HUES6 (cell line): ENCODE data around the gene SCNN1A.
A peak's percentile ranks its signal among the peaks of the same experiment; 100 is the strongest.
"Not testable (repeated sequence)": the region's sequence is repeated elsewhere in the genome, so short reads cannot be mapped to it uniquely, and the experiment has no call there.

ENCODE experiments used
- H3K27ac ChIP-seq: 2 replicates; pipeline ENCODE4 v1.7.0; 2013; ENCODE audit warnings: low read depth, mild to moderate bottlenecking, low read length, inconsistent platforms
- H3K27me3 ChIP-seq: 2 replicates; pipeline ENCODE4 v1.6.1; 2013; ENCODE audit warnings: low read length; ENCODE audit not compliant: control insufficient read depth, insufficient read depth
- H3K36me3 ChIP-seq: 2 replicates; pipeline ENCODE4 v1.6.1; 2013; ENCODE audit warnings: low read length; ENCODE audit not compliant: control insufficient read depth, insufficient read depth
- H3K4me1 ChIP-seq: 2 replicates; pipeline ENCODE4 v1.6.1; 2013; ENCODE audit warnings: low read length; ENCODE audit not compliant: control insufficient read depth, insufficient read depth
- H3K4me3 ChIP-seq: 2 replicates; pipeline ENCODE4 v1.5.1; 2013; ENCODE audit warnings: low read depth, low read length
- H3K9ac ChIP-seq: one replicate; pipeline ENCODE4 v1.6.1; 2013; ENCODE audit warnings: mild to moderate bottlenecking, low read length
- H3K9me3 ChIP-seq: 2 replicates; pipeline ENCODE4 v1.6.1; 2013; ENCODE audit warnings: low read depth, low read length; ENCODE audit not compliant: control insufficient read depth, insufficient read depth

The SCNN1A gene

DNA sequence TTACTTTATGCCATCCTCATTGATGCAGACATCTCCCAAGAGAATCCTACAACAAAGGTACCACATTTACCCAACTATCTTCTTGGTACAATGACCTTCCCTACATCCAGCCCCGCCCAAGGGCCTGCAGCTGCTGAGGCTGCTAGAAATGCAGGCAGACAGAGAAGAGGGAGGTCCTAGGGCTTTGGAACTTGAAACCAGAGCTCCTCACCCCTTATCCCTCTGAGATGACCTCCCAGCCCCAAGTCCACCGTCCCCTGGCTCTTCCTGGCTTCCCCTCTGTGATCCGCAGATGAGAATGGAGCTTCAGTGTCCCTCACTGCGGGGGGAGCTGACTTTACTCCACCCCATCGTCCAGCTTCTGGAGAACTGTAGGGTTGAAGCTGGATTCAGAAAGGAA, 31.8 kb downstream of the SCNN1A start:
- Histone ChIP-seq H3K4me3 (no peak overlapping the region), H3K36me3 (peaks cover 17% of the 10 kb centered on the region), H3K27me3 (no peaks in the 10 kb centered on the region), H3K4me1 (peaks cover 46% of the 10 kb centered on the region), H3K27ac (no peak overlapping the region), H3K9me3 (no peaks in the 10 kb centered on the region), H3K9ac (no peak overlapping the region)

DNA sequence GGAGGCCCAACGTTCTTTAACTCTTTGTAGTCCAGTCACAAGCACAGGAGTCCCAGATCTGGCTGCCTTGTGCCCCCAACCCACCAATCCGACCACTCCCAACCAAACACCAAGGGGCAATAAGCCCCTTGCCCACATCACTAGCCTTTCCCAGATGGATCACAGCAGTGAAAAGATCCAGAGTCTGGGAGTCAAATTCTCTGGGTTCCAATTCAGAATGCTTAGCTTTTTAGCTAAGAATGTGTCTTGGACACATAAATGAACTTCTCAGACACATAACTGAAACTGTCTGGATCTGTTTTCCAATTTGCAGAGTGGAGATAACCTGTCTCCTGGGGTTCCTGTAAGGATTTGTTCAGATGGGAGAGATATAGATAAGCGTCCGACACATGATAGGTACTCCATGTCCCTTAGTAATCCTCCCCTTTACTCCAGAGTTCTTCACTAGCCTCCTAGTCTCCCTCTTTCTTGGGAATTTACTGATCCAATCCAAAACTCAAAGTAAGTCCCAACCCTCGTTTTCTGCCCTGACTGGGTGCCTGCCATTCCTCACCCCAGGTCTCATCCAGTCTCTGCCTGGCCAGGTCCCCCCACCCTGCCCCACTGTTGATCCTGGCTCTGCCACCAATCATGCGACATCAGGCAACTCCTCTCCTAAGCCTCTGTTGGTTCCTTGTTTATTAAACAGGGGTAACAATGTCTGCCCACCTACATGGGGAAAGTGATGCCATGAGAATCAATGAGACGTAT, 33.0 kb downstream of the SCNN1A start:
- Histone ChIP-seq H3K4me1 (peaks cover 58% of the 10 kb centered on the region), H3K36me3 (peaks cover 6% of the 10 kb centered on the region), H3K9ac (peak overlapping the region; percentile 89), H3K4me3 (peak overlapping the region; percentile 89), H3K27ac (peak overlapping the region; percentile 78; the same call in 1 of the 2 replicates), H3K27me3 (no peaks in the 10 kb centered on the region), H3K9me3 (no peaks in the 10 kb centered on the region)

DNA sequence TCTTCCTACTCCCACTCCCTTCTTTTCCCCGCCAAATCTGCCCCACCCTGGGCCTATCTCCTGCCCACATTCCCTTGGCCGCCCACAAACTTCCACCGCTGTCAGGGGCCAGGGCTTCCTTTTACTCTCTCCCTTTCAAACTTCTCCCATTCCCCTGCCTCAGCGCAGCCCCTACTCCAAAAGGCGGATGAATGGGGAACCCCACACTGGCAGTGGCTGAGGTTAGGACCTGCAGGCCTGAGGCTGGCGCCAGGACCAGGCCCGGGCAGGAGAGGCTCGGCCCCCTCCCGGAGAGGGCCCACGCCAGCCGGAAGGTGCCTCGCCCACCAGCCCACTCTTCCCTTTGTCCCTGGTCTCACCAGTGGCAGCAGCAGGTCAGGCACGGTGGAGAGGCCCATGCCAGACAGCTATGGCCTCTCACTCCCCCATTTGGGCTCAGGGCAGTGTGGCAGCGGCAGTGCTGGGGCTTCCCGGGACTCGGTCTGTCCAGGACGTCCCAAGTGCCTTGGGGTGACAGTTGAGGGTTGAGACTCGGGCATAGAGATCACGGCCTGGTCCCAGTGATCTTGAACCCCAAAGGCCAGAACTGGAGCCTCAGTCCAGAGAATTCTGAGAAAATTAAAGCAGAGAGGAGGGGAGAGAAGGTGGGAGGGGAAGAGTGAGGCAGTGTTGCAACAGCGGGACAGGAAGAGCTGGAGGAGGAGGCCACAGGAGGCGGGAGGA, 33.8 kb downstream of the SCNN1A start, which contains the start of gene TNFRSF1A:
TSS of gene TNFRSF1A (minus strand) at position 660 of the 723 bp plus-strand sequence. CDS start at position 398, 262 bp downstream.
- Histone ChIP-seq H3K27ac (peak within 1 kb of the TSS; percentile 78; the same call in 1 of the 2 replicates), H3K27me3 (no peaks in the 10 kb centered on the region), H3K4me3 (peak within 1 kb of the TSS; percentile 89), H3K36me3 (no peaks in the 10 kb centered on the region), H3K9me3 (no peaks in the 10 kb centered on the region), H3K4me1 (peaks cover 65% of the 10 kb centered on the region), H3K9ac (peak within 1 kb of the TSS; percentile 89)

DNA sequence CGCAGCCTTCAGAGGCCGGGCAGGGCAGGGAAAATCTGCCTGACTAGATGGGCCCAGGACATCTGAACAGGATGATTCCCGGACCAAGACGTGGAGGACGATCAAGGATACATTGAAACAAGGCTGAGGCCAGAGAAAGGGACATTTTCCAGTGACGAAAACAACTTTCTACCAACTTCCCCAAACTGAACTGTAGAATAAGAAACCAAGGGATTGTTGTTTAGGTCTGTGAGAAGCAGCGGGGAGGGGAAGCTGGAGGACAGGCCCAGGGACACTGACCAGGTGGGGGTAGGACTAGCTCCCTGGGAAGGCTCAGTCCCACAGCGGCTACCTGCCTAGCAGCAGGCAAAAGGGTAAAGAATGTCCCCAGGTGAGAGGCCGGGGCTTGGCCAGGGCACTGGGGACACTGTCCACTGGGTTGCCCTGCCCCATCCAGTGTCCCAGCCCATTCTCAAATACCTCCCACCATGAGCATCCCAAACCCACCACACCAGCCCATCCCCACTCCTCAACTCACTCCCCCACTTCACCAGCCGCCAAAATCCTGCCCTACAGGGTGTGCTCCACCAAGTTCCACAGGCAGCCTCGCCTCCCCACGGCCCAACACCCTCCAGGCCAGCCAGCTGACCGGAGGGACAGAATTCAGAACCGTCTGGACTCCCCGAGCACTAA, 34.5 kb downstream of the SCNN1A start:
- Histone ChIP-seq H3K27ac (peak overlapping the region; percentile 78; the same call in 1 of the 2 replicates), H3K36me3 (no peaks in the 10 kb centered on the region), H3K4me1 (peaks cover 64% of the 10 kb centered on the region)

DNA sequence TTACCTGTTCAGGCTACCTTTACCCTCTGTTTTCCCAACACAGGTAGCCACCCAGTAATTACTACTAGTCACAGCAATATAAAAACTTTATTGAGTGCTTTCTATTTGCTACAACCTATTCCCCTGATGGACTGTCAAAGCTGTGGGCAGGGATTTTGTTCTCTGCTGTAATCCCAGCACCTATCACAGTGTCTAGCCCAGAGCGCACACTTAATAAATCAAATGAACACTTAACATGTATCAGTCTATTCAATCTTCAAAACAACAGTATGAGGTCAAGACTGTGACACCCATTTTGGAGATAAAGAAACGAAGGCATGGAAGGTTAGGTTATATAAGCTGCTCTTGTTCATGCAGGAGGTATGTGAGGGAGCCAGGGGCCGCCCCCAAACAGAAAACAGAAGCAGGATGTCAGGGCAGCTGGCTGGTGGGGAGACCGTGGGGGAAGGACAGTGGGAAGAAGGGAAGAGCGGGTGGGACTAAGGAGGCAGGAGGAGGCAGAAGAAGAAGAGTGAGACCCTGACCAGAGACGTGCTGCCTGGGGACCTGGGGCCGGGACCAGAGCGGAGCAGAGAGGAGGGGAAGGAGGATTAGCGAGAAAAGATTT, 35.2 kb downstream of the SCNN1A start:
- Histone ChIP-seq H3K27me3 (no peaks in the 10 kb centered on the region), H3K4me3 (peak overlapping the region; percentile 89), H3K4me1 (peaks cover 69% of the 10 kb centered on the region), H3K27ac (no peak overlapping the region), H3K9ac (peak overlapping the region; percentile 89), H3K9me3 (no peaks in the 10 kb centered on the region), H3K36me3 (no peaks in the 10 kb centered on the region)

More for the DNA sequence above, 34.5 kb downstream of the SCNN1A start:
- Histone ChIP-seq H3K27me3 (no peaks in the 10 kb centered on the region), H3K9me3 (no peaks in the 10 kb centered on the region), H3K9ac (peak overlapping the region; percentile 89), H3K4me3 (peak overlapping the region; percentile 89)

DNA sequence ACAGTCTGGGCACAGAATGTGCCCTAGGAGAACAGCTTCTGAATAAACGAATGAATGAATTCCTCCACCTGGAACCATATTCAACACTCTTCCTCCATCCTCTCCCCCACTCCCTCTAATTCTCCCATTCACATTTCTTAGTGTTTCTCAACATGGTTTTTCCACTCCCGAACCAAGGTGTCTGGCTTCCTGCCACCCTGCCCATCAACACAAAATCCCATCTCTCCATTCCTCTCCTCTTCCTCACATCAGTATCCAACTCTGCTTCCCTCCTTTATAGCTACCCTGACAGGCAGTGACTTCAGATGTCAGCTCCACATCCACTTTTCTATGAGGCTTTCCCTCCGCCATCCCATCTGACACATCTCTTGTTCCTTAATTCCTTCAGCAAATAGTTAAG, 36.4 kb downstream of the SCNN1A start:
- H3K36me3 ChIP-seq, result peaks cover 4% of the 10 kb centered on the region
- H3K4me1 ChIP-seq, result peaks cover 73% of the 10 kb centered on the region
- peak overlapping the region; percentile 89 for H3K9ac ChIP-seq
- no peaks in the 10 kb centered on the region for H3K27me3 ChIP-seq
- no peaks in the 10 kb centered on the region for H3K9me3 ChIP-seq
- peak overlapping the region; percentile 89 for H3K4me3 ChIP-seq
- H3K27ac ChIP-seq, result no peak overlapping the region

DNA sequence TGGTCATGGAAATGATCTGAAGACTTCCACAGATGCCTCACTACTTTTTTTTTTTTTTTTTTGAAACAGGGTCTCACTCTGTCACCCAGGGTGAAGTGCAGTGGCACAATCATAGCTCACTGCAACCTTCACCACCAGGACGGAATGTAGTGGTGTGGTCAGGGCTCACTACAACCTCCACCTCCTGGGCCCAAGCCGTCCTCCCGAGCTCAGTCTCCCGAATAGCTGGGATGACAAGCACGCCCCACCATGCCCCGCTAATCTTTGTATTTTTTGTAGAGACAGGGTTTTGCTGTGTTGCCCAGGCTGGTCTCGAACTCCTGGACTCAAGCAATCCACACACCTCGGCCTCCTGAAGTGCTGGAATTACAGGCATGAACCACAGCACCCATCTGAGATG, 36.8 kb downstream of the SCNN1A start:
- not testable (repeated sequence) for H3K27ac ChIP-seq, H3K9ac ChIP-seq, H3K27me3 ChIP-seq, H3K36me3 ChIP-seq, H3K9me3 ChIP-seq
- Histone ChIP-seq H3K4me1 (peaks cover 68% of the 10 kb centered on the region), H3K4me3 (peak overlapping the region; percentile 50; the same call in 1 of the 2 replicates)

DNA sequence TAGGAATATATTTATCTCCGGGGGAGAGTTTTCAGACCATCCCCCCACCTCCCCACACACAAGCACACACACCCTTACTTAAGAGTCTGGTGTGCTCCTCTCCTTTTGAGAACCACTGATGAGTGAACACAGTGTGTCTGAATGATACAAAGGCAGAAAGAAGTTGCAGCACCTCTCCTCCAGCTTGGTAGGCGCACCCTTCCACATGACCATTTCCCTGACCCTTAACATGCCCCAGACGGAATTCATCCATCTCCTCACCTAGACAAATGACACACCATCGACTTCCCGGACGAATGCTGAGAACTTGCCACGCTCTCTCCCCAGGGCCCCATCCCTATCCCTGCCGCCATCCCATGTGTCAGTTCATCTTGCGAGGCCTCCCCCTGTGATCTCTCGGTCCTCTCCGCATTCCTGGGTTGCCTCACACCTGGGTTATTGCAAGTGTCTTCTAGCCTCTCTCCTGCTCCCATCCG, 37.4 kb downstream of the SCNN1A start:
- Histone ChIP-seq H3K4me3 (peak overlapping the region; percentile 50; the same call in 1 of the 2 replicates), H3K27ac (no peak overlapping the region), H3K9me3 (no peaks in the 10 kb centered on the region), H3K36me3 (peaks cover 14% of the 10 kb centered on the region), H3K27me3 (no peaks in the 10 kb centered on the region), H3K4me1 (peaks cover 63% of the 10 kb centered on the region), H3K9ac (peak overlapping the region; percentile 6)

DNA sequence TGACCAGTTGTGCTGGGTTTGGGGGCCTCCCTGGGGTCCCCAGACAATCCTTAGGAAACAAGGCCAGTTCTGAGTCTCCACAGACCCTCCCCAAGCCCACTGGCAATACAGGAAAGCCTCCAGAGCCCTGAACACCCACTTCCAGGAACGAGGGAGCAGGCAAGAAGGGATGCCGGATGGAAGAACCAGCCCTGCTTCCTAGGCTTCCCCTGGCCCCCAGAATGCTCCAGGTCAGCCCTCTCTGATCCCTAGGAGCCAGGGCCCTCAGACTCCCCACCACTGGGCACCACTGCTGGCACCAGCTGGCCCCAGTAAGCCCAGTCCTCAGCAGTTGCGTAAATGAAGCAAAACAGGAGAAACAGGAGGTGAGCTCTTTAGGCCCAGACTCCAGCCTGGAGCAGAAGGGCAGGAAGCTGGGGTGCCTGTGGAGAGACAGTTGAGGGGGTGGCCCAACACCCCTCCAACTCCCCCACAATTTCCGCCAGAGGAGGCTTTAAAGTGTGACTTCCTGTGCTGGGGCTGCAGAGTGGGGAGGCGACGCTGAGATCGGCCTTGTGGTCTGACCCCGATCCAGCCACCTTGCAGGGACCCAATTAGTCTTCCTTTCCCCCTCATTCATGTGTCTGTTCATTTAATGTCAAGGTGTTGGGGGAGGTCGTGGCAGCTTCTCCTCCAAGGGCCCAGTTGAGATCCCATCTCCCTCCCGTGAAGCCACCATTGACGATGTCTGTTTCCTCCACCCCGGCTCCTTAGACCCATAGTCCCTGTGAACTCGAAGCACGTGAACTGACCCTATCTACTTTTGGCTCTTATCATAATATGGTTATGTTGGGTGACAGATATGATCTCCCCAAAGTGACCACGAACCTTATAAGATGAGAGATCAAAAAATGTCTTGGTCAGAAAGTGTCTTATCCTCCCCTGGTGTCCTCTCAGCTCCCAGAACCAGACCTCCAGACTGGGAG, 38.2 kb downstream of the SCNN1A start:
- H3K9me3 ChIP-seq, result no peaks in the 10 kb centered on the region
- H3K4me3 ChIP-seq, result peak overlapping the region; percentile 50
- peak overlapping the region; percentile 84 for H3K9ac ChIP-seq
- peaks cover 55% of the 10 kb centered on the region for H3K4me1 ChIP-seq
- no peaks in the 10 kb centered on the region for H3K27me3 ChIP-seq
- peak overlapping the region; percentile 89 for H3K27ac ChIP-seq
- H3K36me3 ChIP-seq, result peaks cover 21% of the 10 kb centered on the region
